Tibial artery (tissue), 4 donors: ENCODE results near the gene CORO7.

Experiments
- DNase-seq, 2 donors: peaks; one replicate each; pipeline ENCODE4 v3.0.0-alpha.2; 2019
- H3K27ac ChIP-seq, 2 donors: fragments of 200-600 bp; sonication (generic) in 1 of 2; 1 replicate in 1 of 2; 2 replicates in 1 of 2; pipeline ENCODE4 v1.5.1; 2018 to 2019; ENCODE audit warnings: mild to moderate bottlenecking in 1 of 2
- H3K27me3 ChIP-seq, 2 donors: fragments of 200-600 bp; sonication (generic) in 1 of 2; one replicate each; pipeline versions ENCODE4 v1.5.1 to v1.6.0; 2016 to 2019
- H3K36me3 ChIP-seq, 3 donors: fragments of 200-600 bp; sonication (generic) in 2 of 3; one replicate each; pipeline ENCODE4 v1.5.1; 2016 to 2019; ENCODE audit warnings: mild to moderate bottlenecking in 2 of 3
- H3K4me1 ChIP-seq, 4 donors: fragments of 200-600 bp; sonication (generic) in 2 of 4; 1 replicate in 3 of 4; 2 replicates in 1 of 4; pipeline ENCODE4 v1.5.1; 2016 to 2019
- H3K4me3 ChIP-seq, 2 donors: fragments of 200-600 bp; sonication (generic) in 1 of 2; 1 replicate in 1 of 2; 2 replicates in 1 of 2; pipeline ENCODE4 v1.5.1; 2018 to 2019; ENCODE audit warnings: mild to moderate bottlenecking in 2 of 2
- H3K9me3 ChIP-seq, 3 donors: fragments of 200-600 bp; sonication (generic) in 1 of 3; one replicate each; pipeline ENCODE4 v1.5.1; 2016 to 2019
- intact Hi-C: fragments of 100-400 bp; cut with DNase I; formaldehyde crosslinking; loops from one replicate; pipeline ENCODE4 v1.15.0; 2023; ENCODE audit warnings: low total_unique reads
- TF ChIP-seq, protein P1 (sequence below), 2 experiments: fragments of 200-600 bp in 1 of 2; fragments of 450-650 bp in 1 of 2; IDR thresholded peaks; one replicate each; pipeline ENCODE4 v1.5.1; 2017 to 2019; ENCODE audit warnings: antibody characterized with exemption in 2 of 2, mild to moderate bottlenecking in 1 of 2, moderate library complexity in 1 of 2

Gene CORO7

DNA sequence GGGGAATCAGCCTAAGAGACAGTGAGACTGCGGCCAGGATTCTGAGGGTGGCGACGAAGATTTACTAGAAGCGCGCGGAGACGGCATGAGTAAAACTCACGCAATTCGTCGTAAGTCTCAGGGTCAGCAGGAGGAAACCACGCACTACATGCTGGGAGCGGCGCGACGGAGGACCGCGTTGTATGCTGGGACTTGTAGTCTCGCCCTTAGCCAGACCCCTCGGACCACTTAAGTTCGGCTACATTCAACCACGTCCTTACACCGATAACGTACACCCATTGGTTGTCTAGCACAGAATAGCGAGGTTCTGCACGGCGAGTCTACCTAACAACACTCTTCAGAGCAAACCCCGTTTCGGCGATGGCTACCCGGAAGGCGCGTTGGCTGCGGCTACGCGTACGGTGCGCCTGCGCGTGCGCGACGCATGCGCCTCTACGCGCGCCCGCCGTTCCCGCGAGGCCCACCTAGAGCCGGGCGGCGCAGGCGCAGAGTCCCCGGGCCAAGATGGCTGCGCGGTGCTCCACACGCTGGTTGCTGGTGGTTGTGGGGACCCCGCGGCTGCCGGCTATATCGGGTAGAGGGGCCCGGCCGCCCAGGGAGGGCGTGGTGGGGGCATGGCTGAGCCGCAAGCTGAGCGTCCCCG, 9.1 kb upstream of the CORO7 start, which contains the start of gene DNAJA3:
DNAJA3 (plus strand) TSS at position 491 of the 643 bp plus-strand sequence; CDS start at position 505, 14 bp downstream.
- Histone ChIP-seq H3K4me3 (peak within 1 kb of the TSS; percentile 90), H3K4me1 (peaks cover 0 to 20% (median 12%) of the 10 kb centered on the region in 4 donors), H3K36me3 (no peaks in the 10 kb centered on the region), H3K9me3 (no peaks in the 10 kb centered on the region), H3K27ac (peak within 1 kb of the TSS; percentile 89 to 94), H3K27me3 (no peaks in the 10 kb centered on the region)
- peak; percentile 91 to 94 for DNase-seq
- TF ChIP-seq, protein P1, sequence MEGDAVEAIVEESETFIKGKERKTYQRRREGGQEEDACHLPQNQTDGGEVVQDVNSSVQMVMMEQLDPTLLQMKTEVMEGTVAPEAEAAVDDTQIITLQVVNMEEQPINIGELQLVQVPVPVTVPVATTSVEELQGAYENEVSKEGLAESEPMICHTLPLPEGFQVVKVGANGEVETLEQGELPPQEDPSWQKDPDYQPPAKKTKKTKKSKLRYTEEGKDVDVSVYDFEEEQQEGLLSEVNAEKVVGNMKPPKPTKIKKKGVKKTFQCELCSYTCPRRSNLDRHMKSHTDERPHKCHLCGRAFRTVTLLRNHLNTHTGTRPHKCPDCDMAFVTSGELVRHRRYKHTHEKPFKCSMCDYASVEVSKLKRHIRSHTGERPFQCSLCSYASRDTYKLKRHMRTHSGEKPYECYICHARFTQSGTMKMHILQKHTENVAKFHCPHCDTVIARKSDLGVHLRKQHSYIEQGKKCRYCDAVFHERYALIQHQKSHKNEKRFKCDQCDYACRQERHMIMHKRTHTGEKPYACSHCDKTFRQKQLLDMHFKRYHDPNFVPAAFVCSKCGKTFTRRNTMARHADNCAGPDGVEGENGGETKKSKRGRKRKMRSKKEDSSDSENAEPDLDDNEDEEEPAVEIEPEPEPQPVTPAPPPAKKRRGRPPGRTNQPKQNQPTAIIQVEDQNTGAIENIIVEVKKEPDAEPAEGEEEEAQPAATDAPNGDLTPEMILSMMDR (IDR thresholded peaks at IDR 0.05): peak in 1 of 2 experiments; percentile 23
- intact Hi-C loops: no loop called here

DNA sequence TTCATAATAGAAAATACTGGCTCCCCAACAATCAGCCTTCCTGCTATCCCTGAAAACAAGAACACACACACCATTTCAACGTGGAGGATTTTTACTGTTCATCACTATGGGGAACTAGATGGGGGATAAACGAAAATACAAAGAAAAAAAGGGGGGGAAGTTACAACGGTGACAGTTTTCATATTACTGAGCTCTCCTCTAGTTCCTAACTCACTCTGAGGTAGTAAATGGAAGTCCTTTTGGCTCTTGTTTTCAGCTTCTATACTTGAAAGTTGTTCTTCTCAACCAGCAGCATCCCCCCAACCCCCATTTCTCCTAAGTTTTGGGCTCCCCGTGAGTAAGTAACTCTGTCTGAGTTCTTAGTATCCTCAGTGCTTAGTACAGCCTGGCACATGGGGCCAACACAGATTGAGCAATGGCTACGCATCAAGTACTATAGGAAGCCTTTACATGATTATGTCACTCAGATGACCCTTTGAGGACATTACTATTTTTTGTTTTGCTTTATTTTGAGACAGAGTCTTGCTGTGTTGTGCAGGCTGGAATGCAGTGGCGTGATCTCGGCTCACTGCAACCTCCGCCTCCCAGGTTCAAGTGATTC, 4.2 kb upstream of the CORO7 start:
- Histone ChIP-seq H3K27me3 (no peaks in the 10 kb centered on the region), H3K4me3 (no peak overlapping the region), H3K9me3 (no peaks in the 10 kb centered on the region), H3K27ac (no peak overlapping the region), H3K36me3 (no peaks in the 10 kb centered on the region), H3K4me1 (peaks cover 0 to 11% (median 7%) of the 10 kb centered on the region in 4 donors)
- TF ChIP-seq, protein P1 (IDR thresholded peaks at IDR 0.05): no peak
- no peak for DNase-seq
- intact Hi-C loops: no loop called here

DNA sequence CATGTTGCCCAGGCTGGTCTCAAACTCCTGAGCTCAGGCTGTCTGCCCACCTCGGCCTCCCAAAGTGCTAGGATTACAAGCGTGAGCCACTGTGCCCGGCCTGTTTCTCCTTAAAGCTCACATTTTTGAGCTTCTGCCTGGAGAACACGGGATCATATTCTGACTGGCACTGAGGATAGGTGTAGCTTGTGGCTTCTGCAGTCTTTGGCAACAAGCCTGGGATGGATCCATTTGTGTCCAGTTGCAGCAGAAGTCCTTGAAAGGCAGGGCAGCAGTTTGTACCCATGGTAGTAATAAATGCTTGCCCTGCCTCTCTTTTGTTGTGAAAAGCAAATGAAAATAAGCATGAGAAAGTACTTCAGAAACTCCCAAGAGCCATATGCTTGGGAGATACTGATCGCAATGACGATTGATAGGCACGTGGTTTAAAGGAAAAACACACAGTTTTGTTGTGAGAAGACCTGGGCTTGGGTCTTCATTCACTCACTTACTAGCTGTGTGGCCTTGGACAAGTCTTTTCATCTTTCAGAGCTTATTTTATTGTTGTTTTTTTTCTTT, 3.1 kb upstream of the CORO7 start:
- peaks cover 0 to 17% (median 14%) of the 10 kb centered on the region in 4 donors for H3K4me1 ChIP-seq
- no peaks in the 10 kb centered on the region for H3K27me3 ChIP-seq
- intact Hi-C loops: no loop called here
- H3K4me3 ChIP-seq: no peak overlapping the region
- no peaks in the 10 kb centered on the region for H3K9me3 ChIP-seq
- TF ChIP-seq, protein P1 (IDR thresholded peaks at IDR 0.05): no peak
- no peaks in the 10 kb centered on the region for H3K36me3 ChIP-seq
- H3K27ac ChIP-seq: no peak overlapping the region
- no peak for DNase-seq

DNA sequence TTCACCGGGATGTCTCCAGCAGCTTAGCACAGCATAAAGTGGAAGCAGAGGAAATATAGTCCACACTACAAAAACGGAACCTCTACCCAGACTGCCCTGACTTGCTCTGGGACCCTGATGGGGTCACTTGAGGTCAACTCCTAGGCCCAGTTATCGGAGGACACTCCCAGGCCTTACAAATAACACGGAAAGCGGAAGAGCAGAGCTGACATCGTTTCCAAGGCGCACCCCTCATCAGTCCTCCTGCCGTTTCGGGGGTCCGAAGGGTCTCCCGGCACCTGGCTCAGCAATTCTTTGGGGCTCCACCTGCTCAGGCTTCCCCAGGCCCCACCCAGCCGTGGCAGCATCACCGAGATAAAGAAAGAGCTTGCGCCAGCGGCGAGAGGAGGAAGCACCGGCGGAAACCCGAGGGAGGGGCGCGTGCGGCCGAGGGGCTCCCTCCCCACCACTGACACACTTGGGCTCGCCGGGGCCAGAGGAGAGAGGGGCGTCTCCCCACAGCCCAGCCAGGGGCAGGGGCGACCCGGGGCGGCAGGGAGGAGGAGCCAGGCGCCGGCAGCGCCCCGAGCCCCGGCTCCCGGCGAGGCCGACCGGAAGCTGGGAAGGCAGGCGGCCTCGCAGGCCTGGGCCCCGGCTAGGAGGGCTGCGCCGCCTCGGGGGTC, 727 bp downstream of the CORO7 start:
- DNase-seq: peak; percentile 60 to 76
- H3K36me3 ChIP-seq: peaks cover 0 to 8% (median 7%) of the 10 kb centered on the region in 3 donors
- H3K4me3 ChIP-seq: peak overlapping the region; percentile 73 to 94
- intact Hi-C loops: no loop called here
- H3K27me3 ChIP-seq: no peaks in the 10 kb centered on the region
- H3K27ac ChIP-seq: peak overlapping the region; percentile 71 to 74
- H3K9me3 ChIP-seq: no peaks in the 10 kb centered on the region
- TF ChIP-seq, protein P1 (IDR thresholded peaks at IDR 0.05): no peak
- peaks cover 0 to 20% (median 15%) of the 10 kb centered on the region in 4 donors for H3K4me1 ChIP-seq

DNA sequence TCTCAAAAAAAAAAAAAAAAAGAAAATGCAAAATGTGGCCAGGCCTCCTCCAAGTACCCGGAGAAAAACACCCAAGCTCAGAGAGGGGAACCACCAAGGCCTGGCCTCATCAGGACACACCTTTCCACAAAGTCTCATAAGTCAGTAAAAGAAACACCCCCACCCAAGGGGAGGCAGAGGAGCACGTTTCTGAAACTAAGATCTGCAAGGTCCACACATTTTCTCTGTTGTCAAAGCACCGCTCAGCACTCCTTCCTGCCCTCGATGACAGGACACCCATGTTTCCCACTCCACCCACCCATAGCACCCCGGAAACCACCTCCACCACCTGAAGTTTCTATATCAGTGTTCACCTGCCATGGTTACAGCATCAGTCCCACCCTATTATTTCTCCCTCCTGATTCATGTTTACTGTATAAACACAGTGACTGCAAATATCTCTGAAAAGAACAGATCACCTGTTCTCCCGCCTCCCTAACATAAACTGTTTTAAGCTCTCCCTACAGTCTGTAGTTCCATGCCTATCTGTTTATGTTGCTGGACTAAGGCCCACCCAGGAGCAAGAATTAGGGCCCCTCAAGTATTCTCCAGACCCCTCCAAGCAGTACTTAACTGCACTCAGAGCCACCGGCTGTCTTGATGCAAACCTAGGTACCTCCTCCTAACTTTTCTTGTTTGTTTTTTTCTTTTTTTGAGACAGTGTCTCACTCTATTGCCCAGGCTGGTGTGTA, 2.0 kb downstream of the CORO7 start:
- TF ChIP-seq, protein P1 (IDR thresholded peaks at IDR 0.05): no peak
- no peak for DNase-seq
- peaks cover 0 to 15% (median 7%) of the 10 kb centered on the region in 3 donors for H3K36me3 ChIP-seq
- peaks cover 0 to 24% (median 17%) of the 10 kb centered on the region in 4 donors for H3K4me1 ChIP-seq
- no peak overlapping the region for H3K27ac ChIP-seq
- H3K9me3 ChIP-seq: no peaks in the 10 kb centered on the region
- H3K27me3 ChIP-seq: no peaks in the 10 kb centered on the region
- intact Hi-C loops: no loop called here
- H3K4me3 ChIP-seq: no peak overlapping the region
